NCI-H2227 (cell line): ENCODE measurements around the gene SCAPER.
A peak's percentile ranks its signal among the peaks of the same experiment; 100 is the strongest.
"Not testable (repeated sequence)": the region's sequence is repeated elsewhere in the genome, so short reads cannot be mapped to it uniquely, and the experiment has no call there.

Experiments
- DNase-seq: peaks from one replicate; lab custom pipeline; 2025; ENCODE audit not compliant: unreplicated experiment; lab: John Stamatoyannopoulos, UW

SCAPER gene

GRCh38 chr15:76861815-76862397 is 43.2 kb downstream of the SCAPER start:
- DNase-seq: no peak

- no peak for DNase-seq
Observed at GRCh38 chr15:76860201-76860600, 44.9 kb downstream of the SCAPER start.

- not testable (repeated sequence) for DNase-seq
Observed at GRCh38 chr15:76850367-76850766, 54.8 kb downstream of the SCAPER start.

GRCh38 chr15:76846782-76847181 is 58.4 kb downstream of the SCAPER start:
- DNase-seq: no peak

- no peak for DNase-seq
Observed at GRCh38 chr15:76844096-76844495, 61.0 kb downstream of the SCAPER start.

- DNase-seq: no peak
Observed at GRCh38 chr15:76843269-76843668, 61.9 kb downstream of the SCAPER start.

- DNase-seq: peak; percentile 12
Observed at GRCh38 chr15:76840830-76841460, 64.2 kb downstream of the SCAPER start.

GRCh38 chr15:76839173-76839572 is 66.0 kb downstream of the SCAPER start:
- DNase-seq: no peak

GRCh38 chr15:76837474-76837873 is 67.7 kb downstream of the SCAPER start:
- no peak for DNase-seq

- DNase-seq: no peak
Observed at GRCh38 chr15:76829939-76830338, 75.2 kb downstream of the SCAPER start.

- DNase-seq: no peak
Observed at GRCh38 chr15:76823890-76824289, 81.2 kb downstream of the SCAPER start.

GRCh38 chr15:76823303-76823702 is 81.8 kb downstream of the SCAPER start:
- no peak for DNase-seq

GRCh38 chr15:76818926-76819325 is 86.2 kb downstream of the SCAPER start:
- DNase-seq: not testable (repeated sequence)

GRCh38 chr15:76815421-76815820 is 89.7 kb downstream of the SCAPER start:
- DNase-seq: no peak

GRCh38 chr15:76812381-76812780 is 92.8 kb downstream of the SCAPER start:
- no peak for DNase-seq

GRCh38 chr15:76809412-76810103 is 95.6 kb downstream of the SCAPER start:
- no peak for DNase-seq

GRCh38 chr15:76803049-76803571 is 102.0 kb downstream of the SCAPER start:
- no peak for DNase-seq

GRCh38 chr15:76802411-76802810 is 102.7 kb downstream of the SCAPER start:
- DNase-seq: no peak

GRCh38 chr15:76799760-76800159 is 105.4 kb downstream of the SCAPER start:
- no peak for DNase-seq

GRCh38 chr15:76795217-76795616 is 109.9 kb downstream of the SCAPER start:
- DNase-seq: no peak

GRCh38 chr15:76793162-76793561 is 112.0 kb downstream of the SCAPER start:
- no peak for DNase-seq

- no peak for DNase-seq
Observed at GRCh38 chr15:76791511-76791910, 113.6 kb downstream of the SCAPER start.
